SK-N-SH treated with all-trans-retinoic acid at 6 μM for 48 hours (cell line): Measurements from ENCODE around the gene UQCRC1.

ENCODE experiments used
- CSDC2 ChIP-seq: fragments of 250-450 bp; sonication (Bioruptor Pico); IDR thresholded peaks from 2 replicates; pipeline ENCODE4 v1.5.0; 2020; ENCODE audit warnings: mild to moderate bottlenecking, moderate library complexity
- ESRRG ChIP-seq: fragments of 250-450 bp; sonication (Bioruptor Pico); IDR thresholded peaks from 2 replicates; pipeline ENCODE4 v1.6.1; 2021; ENCODE audit warnings: mild to moderate bottlenecking
- ISL1 ChIP-seq: fragments of 250-450 bp; sonication (Bioruptor Pico); IDR thresholded peaks from 2 replicates; pipeline ENCODE4 v2.1.2; 2022; ENCODE audit warnings: mild to moderate bottlenecking, moderate library complexity
- RARB ChIP-seq: fragments of 250-450 bp; sonication (Bioruptor Pico); IDR thresholded peaks from 2 replicates; pipeline ENCODE4 v1.8.0; 2021; ENCODE audit warnings: mild to moderate bottlenecking, moderate library complexity
- SNAI2 ChIP-seq: fragments of 250-450 bp; sonication (Bioruptor Pico); IDR thresholded peaks from 2 replicates; pipeline ENCODE4 v1.5.0; 2020; ENCODE audit warnings: mild to moderate bottlenecking, moderate library complexity
- ZFP3 ChIP-seq: fragments of 250-450 bp; sonication (Bioruptor Pico); IDR thresholded peaks from 2 replicates; pipeline ENCODE4 v1.5.0; 2020; ENCODE audit warnings: mild to moderate bottlenecking, moderate library complexity
- ZFP30 ChIP-seq: fragments of 450-650 bp; formaldehyde crosslinking; IDR thresholded peaks from 2 replicates; pipeline ENCODE4 v1.5.0; 2022; ENCODE audit warnings: mild to moderate bottlenecking, moderate library complexity
- TF ChIP-seq, protein P1 (sequence below): fragments of 250-450 bp; sonication (Bioruptor Pico); IDR thresholded peaks from 2 replicates; pipeline ENCODE4 v1.5.1; 2020; ENCODE audit warnings: low read depth, mild to moderate bottlenecking, moderate library complexity
- TF ChIP-seq, protein P2 (sequence below): fragments of 250-450 bp; sonication (Bioruptor Pico); IDR thresholded peaks from 2 replicates; pipeline ENCODE4 v1.8.0; 2020; ENCODE audit warnings: mild to moderate bottlenecking, moderate library complexity, borderline replicate concordance

DNA sequence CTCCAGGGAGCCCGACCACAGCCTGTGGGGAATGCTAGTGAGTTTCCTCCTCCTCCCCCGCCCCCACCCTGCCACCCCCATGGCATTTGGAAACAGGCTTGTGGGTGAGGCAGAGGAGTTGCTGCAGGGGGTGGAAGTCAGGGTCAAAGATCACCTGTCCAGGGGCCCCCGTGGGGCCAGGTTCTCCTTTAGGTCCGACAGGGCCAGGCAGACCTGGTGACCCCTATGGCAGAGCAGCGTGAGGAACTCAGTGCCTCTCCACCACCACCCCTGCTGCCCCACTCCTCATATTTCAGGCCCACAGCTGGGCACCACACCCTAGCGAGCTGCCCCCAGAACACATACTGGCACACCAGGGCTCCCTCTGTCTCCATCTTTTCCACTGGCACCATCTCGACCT is 36.9 kb downstream of the UQCRC1 start:
- TF ChIP-seq ZFP30 (CRISPR knock-in tag) (no peak), ESRRG (CRISPR knock-in tag) (no peak), SNAI2 (CRISPR knock-in tag) (no peak), ISL1 (CRISPR knock-in tag) (no peak), CSDC2 (CRISPR knock-in tag) (no peak), ZFP3 (CRISPR knock-in tag) (no peak), RARB (CRISPR knock-in tag) (no peak)
- TF ChIP-seq, protein P1, sequence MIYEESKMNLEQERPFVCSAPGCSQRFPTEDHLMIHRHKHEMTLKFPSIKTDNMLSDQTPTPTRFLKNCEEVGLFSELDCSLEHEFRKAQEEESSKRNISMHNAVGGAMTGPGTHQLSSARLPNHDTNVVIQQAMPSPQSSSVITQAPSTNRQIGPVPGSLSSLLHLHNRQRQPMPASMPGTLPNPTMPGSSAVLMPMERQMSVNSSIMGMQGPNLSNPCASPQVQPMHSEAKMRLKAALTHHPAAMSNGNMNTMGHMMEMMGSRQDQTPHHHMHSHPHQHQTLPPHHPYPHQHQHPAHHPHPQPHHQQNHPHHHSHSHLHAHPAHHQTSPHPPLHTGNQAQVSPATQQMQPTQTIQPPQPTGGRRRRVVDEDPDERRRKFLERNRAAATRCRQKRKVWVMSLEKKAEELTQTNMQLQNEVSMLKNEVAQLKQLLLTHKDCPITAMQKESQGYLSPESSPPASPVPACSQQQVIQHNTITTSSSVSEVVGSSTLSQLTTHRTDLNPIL: no peak
- TF ChIP-seq, protein P2, sequence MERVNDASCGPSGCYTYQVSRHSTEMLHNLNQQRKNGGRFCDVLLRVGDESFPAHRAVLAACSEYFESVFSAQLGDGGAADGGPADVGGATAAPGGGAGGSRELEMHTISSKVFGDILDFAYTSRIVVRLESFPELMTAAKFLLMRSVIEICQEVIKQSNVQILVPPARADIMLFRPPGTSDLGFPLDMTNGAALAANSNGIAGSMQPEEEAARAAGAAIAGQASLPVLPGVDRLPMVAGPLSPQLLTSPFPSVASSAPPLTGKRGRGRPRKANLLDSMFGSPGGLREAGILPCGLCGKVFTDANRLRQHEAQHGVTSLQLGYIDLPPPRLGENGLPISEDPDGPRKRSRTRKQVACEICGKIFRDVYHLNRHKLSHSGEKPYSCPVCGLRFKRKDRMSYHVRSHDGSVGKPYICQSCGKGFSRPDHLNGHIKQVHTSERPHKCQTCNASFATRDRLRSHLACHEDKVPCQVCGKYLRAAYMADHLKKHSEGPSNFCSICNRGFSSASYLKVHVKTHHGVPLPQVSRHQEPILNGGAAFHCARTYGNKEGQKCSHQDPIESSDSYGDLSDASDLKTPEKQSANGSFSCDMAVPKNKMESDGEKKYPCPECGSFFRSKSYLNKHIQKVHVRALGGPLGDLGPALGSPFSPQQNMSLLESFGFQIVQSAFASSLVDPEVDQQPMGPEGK (CRISPR knock-in tag): no peak
